Fibroblast of skin of right quadriceps (primary cell): Measurements from ENCODE around the gene FADS3.

Experiments used
- DNase-seq: peaks from one replicate; pipeline ENCODE4 v3.0.0-alpha.2; 2013

FADS3 gene

DNA sequence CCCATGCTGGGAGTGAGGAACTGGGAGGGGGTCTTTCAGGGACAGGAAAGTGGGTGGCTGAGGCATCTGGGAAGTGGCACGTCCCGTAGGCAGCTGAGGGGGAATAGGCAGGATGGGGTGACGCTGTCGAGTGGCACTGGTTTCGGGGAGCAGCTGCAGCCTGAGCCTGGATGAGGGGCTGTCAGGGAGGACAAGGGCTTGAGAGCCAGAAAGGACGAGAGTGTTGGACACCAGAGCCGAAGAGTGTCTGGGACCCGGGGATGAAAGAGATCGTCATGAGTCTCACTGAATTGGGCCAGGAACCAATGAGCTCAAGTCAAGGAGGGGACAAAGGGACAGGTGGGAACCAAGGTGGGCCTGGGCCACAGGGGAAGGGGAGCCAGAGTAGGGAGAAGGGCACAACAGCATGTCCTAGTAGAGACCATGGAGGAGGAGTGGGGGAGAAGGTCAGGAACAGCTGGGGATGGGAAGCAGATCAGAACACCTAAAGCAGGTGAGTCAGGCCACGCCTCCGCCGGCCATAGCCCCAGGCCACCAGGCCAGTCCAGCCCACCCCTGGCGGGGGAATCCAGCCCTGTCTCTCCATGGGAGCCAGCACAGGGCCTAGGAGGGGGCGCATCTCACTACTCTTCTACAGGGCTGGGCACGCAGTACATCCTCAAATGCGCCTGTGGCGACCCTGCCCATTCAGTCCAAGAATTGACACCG is 21.8 kb upstream of the FADS3 start:
- no peak for DNase-seq

DNA sequence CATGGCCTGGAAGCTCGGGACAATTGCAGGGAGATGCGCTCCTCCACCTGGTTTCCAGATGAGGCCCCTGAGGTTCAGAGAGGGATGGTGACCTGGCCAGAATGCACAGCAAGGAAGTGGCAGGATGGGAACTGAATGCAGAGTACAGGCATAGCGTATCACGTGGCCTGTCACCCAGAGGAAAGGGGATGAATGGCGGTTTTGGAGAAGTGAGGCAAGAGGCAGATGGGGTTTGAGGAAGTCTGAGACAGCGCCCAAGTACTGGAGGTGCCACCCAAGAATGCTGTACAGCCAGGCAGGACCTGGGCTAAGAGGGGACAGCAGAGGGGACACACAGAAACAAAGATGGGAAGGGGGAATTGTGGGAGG is 21.2 kb upstream of the FADS3 start:
- DNase-seq = no peak

- no peak for DNase-seq
These were observed 20.6 kb upstream of the FADS3 start for GRCh38 chr11:61911701-61912529.

DNA sequence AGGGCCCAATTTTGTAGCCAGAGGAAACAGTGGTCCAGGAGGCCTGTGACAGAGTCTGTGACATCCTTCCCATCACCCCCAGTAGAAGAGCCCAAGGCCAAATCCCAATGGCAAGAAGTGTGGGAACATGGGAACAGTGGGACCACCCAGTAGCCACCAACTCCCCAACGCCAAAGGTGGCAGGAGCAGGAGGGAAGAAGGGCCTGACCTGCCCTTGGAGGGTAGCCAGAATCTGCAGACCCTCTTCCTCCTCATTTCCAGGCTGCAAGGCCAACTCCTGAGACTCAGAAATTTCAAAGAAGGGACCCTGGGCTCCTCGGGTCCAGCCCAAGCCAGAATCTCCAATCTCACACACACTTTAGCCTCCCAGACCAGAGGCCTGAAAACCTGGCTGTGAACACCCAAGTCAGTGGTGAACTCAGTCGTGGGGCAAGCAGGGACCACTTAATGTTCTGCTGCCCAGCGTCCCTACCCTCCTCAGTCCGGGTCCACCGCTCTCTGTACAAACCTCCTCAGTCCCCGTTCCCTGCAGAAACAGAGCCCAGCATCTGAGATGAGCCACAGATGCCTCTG is 19.9 kb upstream of the FADS3 start:
- DNase-seq = no peak

GRCh38 chr11:61910187-61911127 is 19.1 kb upstream of the FADS3 start:
- DNase-seq = no peak

GRCh38 chr11:61908730-61909316 is 17.5 kb upstream of the FADS3 start:
- no peak for DNase-seq

- no peak for DNase-seq
These were observed 16.8 kb upstream of the FADS3 start for GRCh38 chr11:61907871-61908729.

DNA sequence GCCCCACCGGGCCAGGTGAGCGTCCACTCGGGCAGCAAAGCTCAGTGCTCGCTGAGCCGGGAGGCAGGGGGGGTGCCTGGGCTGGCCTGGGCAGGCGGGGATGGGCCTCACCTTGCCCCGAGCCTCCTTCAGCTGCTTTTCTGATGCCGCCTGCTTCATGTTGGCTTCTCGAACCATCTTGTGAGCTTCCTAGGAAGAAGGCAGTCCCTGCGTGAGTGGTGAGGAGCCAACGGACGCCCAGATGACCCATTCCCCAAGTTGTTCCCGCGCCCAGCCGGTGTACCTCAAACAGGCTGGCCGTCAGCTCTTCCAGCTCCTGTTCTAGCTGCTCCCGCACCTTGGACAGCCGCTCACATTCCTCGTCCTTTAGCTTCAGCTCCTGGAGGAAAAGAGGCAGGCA is 15.9 kb upstream of the FADS3 start:
- no peak for DNase-seq

GRCh38 chr11:61906522-61906909 is 15.2 kb upstream of the FADS3 start:
- DNase-seq = no peak

DNA sequence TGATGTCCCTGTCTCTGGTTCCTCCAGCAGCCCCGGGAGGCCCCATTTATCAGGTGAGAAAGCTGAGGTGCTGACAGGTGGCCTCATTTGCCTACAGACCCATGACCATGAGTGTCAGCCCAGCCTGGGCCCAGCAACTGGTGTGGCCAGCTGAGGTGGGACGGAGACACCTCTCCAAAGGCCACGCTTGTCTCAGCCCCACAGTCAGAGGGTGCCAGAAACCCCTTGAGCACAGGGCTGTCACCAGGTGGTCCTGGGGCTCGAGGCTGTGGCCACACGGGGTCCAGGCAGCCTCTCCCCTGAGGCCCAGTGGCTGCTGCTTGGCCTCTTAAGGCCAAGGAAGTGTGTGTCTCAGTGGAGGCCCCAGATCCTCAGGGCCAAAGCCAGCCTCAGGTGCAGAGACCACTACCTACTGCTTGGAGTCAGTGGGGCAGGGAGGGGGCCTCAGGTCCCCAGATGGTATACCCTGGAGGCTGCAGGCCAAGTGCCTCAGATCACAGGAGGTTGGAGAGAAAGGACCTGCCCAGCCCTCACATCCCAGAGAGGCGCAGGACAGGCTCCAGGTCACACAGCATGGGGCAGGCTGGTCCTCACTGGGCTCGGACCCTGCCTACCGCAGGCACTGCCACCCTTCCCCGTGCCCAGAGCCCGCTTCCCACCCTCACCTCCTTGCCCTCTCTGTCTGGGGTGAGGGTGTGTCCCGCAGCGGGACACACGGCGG is 14.6 kb upstream of the FADS3 start:
- no peak for DNase-seq

DNA sequence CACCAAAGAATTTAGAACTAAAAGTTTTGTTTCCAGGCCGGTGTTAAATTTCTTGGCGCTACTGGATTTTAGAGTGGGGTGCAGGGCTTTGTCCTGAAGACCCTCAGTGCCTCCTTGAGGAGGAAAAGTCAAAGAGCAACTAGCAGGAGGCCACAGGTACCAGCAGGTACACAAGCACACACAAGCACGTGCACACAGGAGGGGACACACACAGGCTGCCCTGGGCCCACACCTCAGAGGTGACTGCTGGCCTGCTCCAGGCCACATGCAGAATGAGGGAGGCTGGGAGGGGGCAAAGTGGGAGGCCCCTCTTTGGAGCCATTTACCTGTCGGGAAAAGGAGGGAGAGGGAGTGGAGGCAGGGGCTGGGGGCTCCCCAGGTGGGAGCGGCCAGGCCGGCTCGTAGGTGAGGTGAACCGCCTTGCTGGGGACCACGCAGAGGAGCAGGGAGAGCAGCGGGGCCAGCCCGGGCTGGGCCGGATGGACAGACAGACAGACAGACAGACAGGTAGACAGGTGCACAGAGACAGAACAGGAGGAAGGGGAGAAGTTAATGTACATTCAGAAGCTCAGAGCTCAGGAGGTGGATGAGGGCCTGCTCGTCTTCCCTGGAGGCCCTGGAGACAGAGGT is 13.8 kb upstream of the FADS3 start:
- DNase-seq = no peak

GRCh38 chr11:61904539-61905048 is 13.2 kb upstream of the FADS3 start:
- no peak for DNase-seq

DNA sequence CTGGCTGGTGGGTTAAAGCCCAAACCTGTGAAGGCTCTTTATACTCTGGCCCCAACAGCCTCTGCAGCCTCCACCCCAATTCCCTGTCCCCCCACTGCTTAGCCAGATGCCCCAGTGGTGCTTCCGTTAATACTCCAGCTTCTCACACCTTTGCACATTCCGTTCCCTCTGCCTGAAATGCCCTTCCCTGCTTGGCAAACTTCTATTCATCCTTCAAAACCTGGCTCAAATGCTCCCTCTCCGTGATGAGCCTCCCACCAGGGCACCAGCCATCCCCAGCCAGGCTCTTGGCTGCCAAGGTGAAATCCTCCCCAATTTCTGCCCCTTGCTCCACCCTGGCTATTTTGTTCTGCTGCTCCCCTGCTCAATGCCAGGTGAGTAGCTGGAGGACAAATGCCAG is 12.5 kb upstream of the FADS3 start:
- no peak for DNase-seq

DNA sequence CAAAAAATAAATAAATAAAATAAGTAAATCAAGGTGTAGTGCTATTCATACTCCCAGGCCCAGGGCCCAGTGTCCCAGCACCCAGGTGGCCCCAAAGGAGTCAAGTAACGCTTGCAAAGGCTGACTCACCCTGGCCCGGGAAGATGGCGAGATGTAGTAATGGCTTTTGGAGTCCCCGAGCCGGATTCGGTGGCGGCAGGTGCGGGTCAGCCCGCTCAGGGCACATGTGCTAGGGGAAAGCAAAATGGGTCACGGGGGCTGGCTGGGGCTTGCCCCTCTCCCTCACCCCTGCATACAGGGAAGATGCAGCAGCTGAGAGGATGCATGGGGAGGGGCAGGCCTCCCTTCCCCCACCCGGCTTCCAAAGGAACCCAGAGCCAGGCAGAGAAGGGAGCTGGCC is 11.0 kb upstream of the FADS3 start:
- no peak for DNase-seq

DNA sequence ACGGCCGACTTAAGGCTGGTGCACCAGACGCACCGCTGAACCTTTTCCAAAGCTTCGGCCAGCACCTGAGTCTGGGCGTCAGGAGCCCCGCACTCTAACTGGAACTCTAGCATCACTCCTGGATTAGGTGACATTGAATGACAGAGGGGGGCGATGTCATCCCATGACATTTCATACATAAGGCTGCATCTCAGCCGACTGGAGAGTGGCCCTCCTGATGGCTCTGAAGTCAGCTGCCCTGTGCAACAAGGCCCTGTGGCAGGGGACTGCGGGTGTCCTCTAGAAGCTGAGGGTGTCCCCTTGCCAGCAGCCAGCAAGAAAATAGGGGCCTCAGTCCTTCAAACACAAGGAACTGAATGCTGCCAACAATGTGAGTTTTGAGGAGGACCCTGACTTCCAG is 10.1 kb upstream of the FADS3 start:
- no peak for DNase-seq

GRCh38 chr11:61900251-61900650 is 8.9 kb upstream of the FADS3 start:
- DNase-seq = no peak

DNA sequence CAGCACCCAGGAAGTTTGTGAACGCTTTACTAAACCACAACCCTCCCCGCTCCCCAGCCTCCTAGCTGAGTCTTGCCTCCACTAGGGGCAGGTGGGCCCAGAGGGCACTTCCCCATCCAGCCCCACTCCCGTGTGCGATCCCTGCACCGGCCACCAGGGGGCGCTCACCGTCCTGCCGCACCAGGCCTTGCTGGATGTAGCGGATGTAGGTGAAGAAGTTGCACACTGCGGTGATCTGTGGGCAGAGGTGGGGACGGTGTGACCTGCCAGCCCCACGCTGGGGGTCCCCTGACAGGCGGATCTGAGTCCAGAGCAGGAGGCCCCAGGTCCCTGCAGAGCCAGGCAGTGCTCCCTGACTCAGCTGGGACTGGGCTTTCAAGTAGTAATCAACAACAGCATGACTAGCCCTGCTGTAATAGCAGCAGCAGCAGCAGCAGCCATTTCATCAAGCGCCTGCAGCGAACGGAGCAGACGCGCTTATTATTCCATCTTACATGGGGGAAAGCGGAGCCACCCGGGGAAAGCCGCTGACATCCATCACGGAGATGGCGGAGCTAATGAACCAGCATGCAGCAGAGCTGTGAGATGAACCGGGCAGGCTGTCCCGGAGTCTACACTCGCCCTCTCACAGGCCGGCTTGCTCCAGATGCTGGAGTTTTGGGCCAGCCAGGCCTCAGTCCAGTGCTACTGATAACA is 7.9 kb upstream of the FADS3 start:
- DNase-seq = peak; percentile 66

GRCh38 chr11:61898247-61898582 is 6.9 kb upstream of the FADS3 start:
- no peak for DNase-seq

DNA sequence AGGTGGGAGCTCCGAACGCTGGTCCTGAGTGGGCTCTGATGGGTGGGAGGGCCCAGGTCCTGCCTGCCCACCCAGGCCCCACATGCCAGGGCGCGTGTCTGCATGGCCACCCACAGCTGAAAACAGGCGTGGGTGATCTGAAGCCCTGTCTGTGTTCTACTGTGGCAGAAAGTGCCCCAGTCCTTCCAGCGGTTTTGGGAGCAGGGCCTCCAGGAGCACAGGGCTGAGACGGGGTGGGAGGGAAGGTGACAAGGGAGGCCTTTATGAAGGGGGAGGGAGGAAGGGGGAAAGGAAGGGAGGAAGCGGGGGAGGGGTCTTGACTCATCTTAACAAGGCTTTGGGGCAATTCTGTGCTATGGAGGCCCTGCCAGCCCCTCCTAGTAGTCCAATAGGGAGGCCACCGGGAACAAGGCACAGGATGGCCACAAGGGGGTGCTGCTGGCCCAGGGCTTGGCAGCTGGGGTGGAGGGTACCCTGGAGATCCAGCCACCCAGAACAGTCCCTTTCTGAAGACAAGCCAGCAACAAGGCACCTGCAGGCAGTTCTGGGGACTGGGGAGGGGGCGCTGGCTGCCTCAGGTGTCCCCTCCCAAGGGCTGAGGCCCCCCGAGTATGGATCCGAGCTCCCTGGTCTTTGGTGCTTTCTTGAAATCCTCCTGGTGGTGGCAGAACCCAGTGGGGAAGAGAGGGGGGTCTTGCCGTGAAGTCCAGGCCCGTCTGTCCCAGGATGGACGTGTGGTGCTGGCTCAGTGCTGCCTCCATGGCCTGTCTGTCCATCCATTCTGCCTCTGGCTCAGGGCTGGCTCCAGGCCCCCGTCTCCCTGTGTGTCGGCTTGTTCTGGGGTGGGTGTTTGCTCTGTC is 6.3 kb upstream of the FADS3 start:
- peak; percentile 55 for DNase-seq
